Spleen (tissue), 7 donors: ENCODE data around the gene PRR30.

Experiments used
- POLR2AphosphoS5 ChIP-seq, 3 donors: sonication (generic); formaldehyde crosslinking; IDR thresholded peaks; one replicate each; pipeline ENCODE4 v1.5.1; 2017; ENCODE audit warnings: antibody characterized with exemption in 3 of 3
- TF ChIP-seq, protein P1 (sequence below), 11 experiments: fragments of 200-600 bp in 7 of 11; fragments of 450-650 bp in 4 of 11; sonication (generic) in 4 of 11; IDR thresholded peaks in 8 of 11; conservative IDR thresholded peaks in 3 of 11; 1 replicate in 7 of 11; 2 replicates in 4 of 11; pipeline versions ENCODE4 v1.4.0 to v1.8.0; 2016 to 2021; ENCODE audit warnings: antibody characterized with exemption in 11 of 11, inconsistent platforms in 4 of 11, mild to moderate bottlenecking in 1 of 11
- donor health status: DM: no; HTN: no; CAD: no; lungs with moderate emphysema.
- donor health status: DM: no; HTN: no; CAD: no.
- donor health status: DM: no; HTN: no; CAD: no.

DNA sequence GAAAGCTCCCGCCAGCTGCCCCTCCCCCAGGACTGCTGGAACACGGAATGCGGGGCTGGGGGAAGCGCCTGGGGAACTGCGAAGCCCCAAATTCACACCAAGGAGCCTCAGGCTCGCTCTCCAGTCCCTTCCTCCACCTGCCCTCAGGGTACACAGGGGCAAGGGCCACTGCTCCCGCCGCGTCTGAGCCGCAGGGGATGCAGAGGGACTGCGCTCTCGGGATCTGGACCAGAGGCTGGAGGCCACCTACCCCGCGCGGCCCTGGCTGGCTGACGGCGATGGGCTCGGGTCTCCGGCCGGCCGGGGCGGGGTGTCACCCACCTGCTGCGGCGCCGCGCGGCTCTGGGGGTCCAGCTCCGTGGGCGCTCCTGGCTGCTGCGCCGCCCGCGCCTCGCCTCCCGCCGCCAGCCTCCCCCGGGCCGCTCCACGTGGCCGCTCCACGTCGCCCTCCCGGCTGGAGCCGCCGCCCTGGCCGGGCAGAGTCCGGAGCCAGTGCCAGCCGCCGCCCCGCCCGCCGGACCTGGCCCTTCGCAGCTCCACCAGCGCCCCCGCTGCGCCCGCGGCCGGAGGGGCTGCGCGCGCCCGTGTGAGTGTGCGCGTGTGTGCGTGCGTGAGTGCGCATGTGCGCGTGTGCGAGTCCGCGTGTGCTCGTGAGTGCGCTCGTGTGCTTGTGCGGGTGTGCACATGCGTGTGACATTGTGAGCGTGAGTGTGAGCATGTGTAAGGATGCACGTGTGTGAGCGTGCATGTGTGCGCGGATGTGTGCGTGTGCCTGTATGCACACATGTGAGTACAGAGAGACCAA, 20.5 kb downstream of the PRR30 start, which contains the start of gene CGREF1:
- TF ChIP-seq POLR2AphosphoS5 (IDR thresholded peaks at IDR 0.05) = no peak
- TF ChIP-seq, protein P1, sequence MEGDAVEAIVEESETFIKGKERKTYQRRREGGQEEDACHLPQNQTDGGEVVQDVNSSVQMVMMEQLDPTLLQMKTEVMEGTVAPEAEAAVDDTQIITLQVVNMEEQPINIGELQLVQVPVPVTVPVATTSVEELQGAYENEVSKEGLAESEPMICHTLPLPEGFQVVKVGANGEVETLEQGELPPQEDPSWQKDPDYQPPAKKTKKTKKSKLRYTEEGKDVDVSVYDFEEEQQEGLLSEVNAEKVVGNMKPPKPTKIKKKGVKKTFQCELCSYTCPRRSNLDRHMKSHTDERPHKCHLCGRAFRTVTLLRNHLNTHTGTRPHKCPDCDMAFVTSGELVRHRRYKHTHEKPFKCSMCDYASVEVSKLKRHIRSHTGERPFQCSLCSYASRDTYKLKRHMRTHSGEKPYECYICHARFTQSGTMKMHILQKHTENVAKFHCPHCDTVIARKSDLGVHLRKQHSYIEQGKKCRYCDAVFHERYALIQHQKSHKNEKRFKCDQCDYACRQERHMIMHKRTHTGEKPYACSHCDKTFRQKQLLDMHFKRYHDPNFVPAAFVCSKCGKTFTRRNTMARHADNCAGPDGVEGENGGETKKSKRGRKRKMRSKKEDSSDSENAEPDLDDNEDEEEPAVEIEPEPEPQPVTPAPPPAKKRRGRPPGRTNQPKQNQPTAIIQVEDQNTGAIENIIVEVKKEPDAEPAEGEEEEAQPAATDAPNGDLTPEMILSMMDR (IDR thresholded peaks at IDR 0.05 in 8 of 11, conservative IDR thresholded peaks at IDR 0.05 in 3 of 11) = no peak
